C4-2B (cell line): ENCODE data around the gene SESN3.

Source experiments
- ZFX ChIP-seq: fragments of 450-650 bp; IDR thresholded peaks from 2 replicates; pipeline ENCODE4 v1.6.1; 2017
- TF ChIP-seq, protein P1 (sequence below): fragments of 450-650 bp; conservative IDR thresholded peaks from 2 replicates; pipeline ENCODE4 v1.5.1; 2017; ENCODE audit warnings: mild to moderate bottlenecking

DNA sequence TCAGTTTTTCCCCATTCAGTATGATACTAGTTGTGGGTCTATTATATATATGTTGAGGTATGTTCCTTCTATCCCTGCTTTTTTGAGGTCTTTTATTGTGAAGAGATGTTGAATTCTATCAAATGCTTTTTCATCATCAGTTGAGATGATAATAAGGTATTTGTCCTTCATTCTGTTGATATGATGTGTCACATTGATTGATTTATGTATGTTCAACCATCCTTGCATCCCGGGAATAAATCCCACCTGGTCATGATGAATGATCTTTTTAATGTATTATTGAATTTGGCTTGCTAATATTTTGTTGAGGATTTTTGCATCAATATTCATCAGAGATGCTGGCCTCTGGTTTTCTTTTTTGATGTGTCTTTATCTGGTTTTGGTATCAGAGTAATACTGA lies 115.4 kb downstream of the SESN3 start:
- TF ChIP-seq, protein P1, sequence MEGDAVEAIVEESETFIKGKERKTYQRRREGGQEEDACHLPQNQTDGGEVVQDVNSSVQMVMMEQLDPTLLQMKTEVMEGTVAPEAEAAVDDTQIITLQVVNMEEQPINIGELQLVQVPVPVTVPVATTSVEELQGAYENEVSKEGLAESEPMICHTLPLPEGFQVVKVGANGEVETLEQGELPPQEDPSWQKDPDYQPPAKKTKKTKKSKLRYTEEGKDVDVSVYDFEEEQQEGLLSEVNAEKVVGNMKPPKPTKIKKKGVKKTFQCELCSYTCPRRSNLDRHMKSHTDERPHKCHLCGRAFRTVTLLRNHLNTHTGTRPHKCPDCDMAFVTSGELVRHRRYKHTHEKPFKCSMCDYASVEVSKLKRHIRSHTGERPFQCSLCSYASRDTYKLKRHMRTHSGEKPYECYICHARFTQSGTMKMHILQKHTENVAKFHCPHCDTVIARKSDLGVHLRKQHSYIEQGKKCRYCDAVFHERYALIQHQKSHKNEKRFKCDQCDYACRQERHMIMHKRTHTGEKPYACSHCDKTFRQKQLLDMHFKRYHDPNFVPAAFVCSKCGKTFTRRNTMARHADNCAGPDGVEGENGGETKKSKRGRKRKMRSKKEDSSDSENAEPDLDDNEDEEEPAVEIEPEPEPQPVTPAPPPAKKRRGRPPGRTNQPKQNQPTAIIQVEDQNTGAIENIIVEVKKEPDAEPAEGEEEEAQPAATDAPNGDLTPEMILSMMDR = no peak
- no peak for TF ChIP-seq ZFX
